Body of pancreas (tissue), 4 donors: ENCODE results near the gene TNNI2. TPM values are rescaled to one million over a fixed set of nuclear protein-coding genes. Genes with fewer than 3 reads are reported as not detected.

Experiments
- ATAC-seq: fragments of 150-250 bp; one replicate; pipeline ENCODE4 v1.9.1; 2016
- DNase-seq, 4 donors: peaks; one replicate each; pipeline ENCODE4 v3.0.0-alpha.2; 2019
- H3K27ac ChIP-seq, 4 donors: fragments of 200-600 bp; sonication (generic); 1 replicate in 3 of 4; 2 replicates in 1 of 4; pipeline versions ENCODE4 v1.5.1 to v1.6.1; 2016 to 2019; ENCODE audit warnings: mild to moderate bottlenecking in 1 of 4, mixed read lengths in 1 of 4, moderate library complexity in 1 of 4
- H3K27me3 ChIP-seq, 2 donors: fragments of 200-600 bp; sonication (generic); one replicate each; pipeline ENCODE4 v1.6.0; 2016; ENCODE audit warnings: mild to moderate bottlenecking in 1 of 2
- H3K36me3 ChIP-seq, 2 donors: fragments of 200-600 bp; sonication (generic); replicated peaks in 1 of 2; 2 replicates each; pipeline ENCODE4 v1.5.1; 2016; ENCODE audit warnings: low read depth in 2 of 2; ENCODE audit not compliant: insufficient read depth in 1 of 2
- H3K4me1 ChIP-seq: fragments of 200-600 bp; sonication (generic); one replicate; pipeline ENCODE4 v1.6.0; 2016
- H3K4me3 ChIP-seq, 2 donors: fragments of 200-600 bp; sonication (generic); 1 replicate in 1 of 2; 2 replicates in 1 of 2; pipeline ENCODE4 v1.5.1; 2016 to 2019
- H3K9me3 ChIP-seq, 3 donors: fragments of 200-600 bp; sonication (generic); 1 replicate in 2 of 3; 2 replicates in 1 of 3; pipeline ENCODE4 v1.5.1; 2016
- CTCF ChIP-seq, 7 experiments: fragments of 450-650 bp in 4 of 7; fragments of 200-600 bp in 3 of 7; sonication (generic) in 3 of 7; IDR thresholded peaks; one replicate each; pipeline ENCODE4 v1.5.1; 2016 to 2019; ENCODE audit warnings: antibody characterized with exemption in 7 of 7
- POLR2A ChIP-seq, 3 donors: fragments of 450-650 bp; IDR thresholded peaks; one replicate each; pipeline ENCODE4 v1.6.1; 2016; ENCODE audit warnings: antibody characterized with exemption in 3 of 3, mild to moderate bottlenecking in 2 of 3
- WGBS, 2 donors: methylation state at CpG; one replicate each; pipeline ENCODE4 v1.1.5; 2017; 5-methylcytosine and 5-hydroxymethylcytosine counted together
- intact Hi-C: fragments of 100-400 bp; cut with DNase I; formaldehyde crosslinking; loops from one replicate; pipeline ENCODE4 v1.15.1; 2023
- total RNA-seq, 2 donors: library from RNA; depleted of rRNA; stranded (reverse); fragments of >200 nt; gene quantifications; one replicate each; pipeline ENCODE4 v1.1.0, GENCODE V29; 2016

The TNNI2 gene
- total RNA-seq, 2 donors from 2014 or later = 3.4 to 3.6 TPM

GRCh38 chr11:1824221-1825038 is 14.4 kb upstream of the TNNI2 start:
- intact Hi-C loops = loop anchor here (5.0 kb wide), 3 partner anchors 53 to 127 kb away; partner anchors contain the start of gene KRTAP5-6
- peaks cover 45% of the 10 kb centered on the region for H3K4me1 ChIP-seq
- H3K36me3 ChIP-seq = no peaks in the 10 kb centered on the region
- 69 to 86% methylated on average over 8 to 22 of the region's 23 CpGs for WGBS, 2 donors
- no peaks in the 10 kb centered on the region for H3K27me3 ChIP-seq
- DNase-seq (no peak), ATAC-seq (no peak)
- no peak for TF ChIP-seq POLR2A (IDR thresholded peaks at IDR 0.05)
- no peak for TF ChIP-seq CTCF (IDR thresholded peaks at IDR 0.05)
- H3K9me3 ChIP-seq = no peaks in the 10 kb centered on the region
- no peak overlapping the region for H3K4me3 ChIP-seq
- no peak overlapping the region for H3K27ac ChIP-seq

GRCh38 chr11:1825039-1825740 is 13.6 kb upstream of the TNNI2 start:
- WGBS, 2 donors = 30 to 33% methylated on average over 9 to 21 of the region's 26 CpGs

GRCh38 chr11:1825785-1826451 is 12.9 kb upstream of the TNNI2 start:
- ATAC-seq = no peak
- intact Hi-C loops = loop anchor here (5.0 kb wide), 1 partner anchor 51 kb away; no protein-coding TSS in a partner anchor
- 91 to 94% methylated on average over 21 to 32 of the region's 33 CpGs for WGBS, 2 donors
- DNase-seq = no peak
- Histone ChIP-seq H3K27ac (peak overlapping the region; percentile 37 to 84 (median 74)), H3K9me3 (no peaks in the 10 kb centered on the region), H3K4me3 (no peak overlapping the region), H3K36me3 (no peaks in the 10 kb centered on the region), H3K4me1 (peaks cover 60% of the 10 kb centered on the region), H3K27me3 (no peaks in the 10 kb centered on the region)
- TF ChIP-seq POLR2A (IDR thresholded peaks at IDR 0.05) (no peak), CTCF (IDR thresholded peaks at IDR 0.05) (no peak)

More at GRCh38 chr11:1825039-1825740, 13.6 kb upstream of the TNNI2 start:
- H3K36me3 ChIP-seq = no peaks in the 10 kb centered on the region
- ATAC-seq (peak; percentile 49), DNase-seq (peak; percentile 72 to 80 (median 75))
- H3K9me3 ChIP-seq = no peaks in the 10 kb centered on the region
- no peaks in the 10 kb centered on the region for H3K27me3 ChIP-seq
- H3K4me1 ChIP-seq = peaks cover 53% of the 10 kb centered on the region
- no peak overlapping the region for H3K4me3 ChIP-seq
- no peak overlapping the region for H3K27ac ChIP-seq
- TF ChIP-seq POLR2A (IDR thresholded peaks at IDR 0.05) = no peak
- TF ChIP-seq CTCF (IDR thresholded peaks at IDR 0.05) = peak; percentile 55 to 76 (median 62)
- intact Hi-C loops = loop anchor here (5.0 kb wide), 1 partner anchor 52 kb away; no protein-coding TSS in a partner anchor

GRCh38 chr11:1826552-1827094 is 12.2 kb upstream of the TNNI2 start:
- Histone ChIP-seq H3K9me3 (no peaks in the 10 kb centered on the region), H3K4me3 (no peak overlapping the region), H3K27ac (peak overlapping the region; percentile 37 to 84 (median 74)), H3K4me1 (peaks cover 67% of the 10 kb centered on the region), H3K36me3 (no peaks in the 10 kb centered on the region), H3K27me3 (no peaks in the 10 kb centered on the region)
- ATAC-seq (peak; percentile 6), DNase-seq (peak; percentile 56 to 65 (median 60))
- no peak for TF ChIP-seq POLR2A (IDR thresholded peaks at IDR 0.05)
- TF ChIP-seq CTCF (IDR thresholded peaks at IDR 0.05) = no peak
- 70% methylated on average over 14 of the region's 15 CpGs; no CpG with 5 or more reads in 1 of the 2 donors for WGBS, 2 donors
- intact Hi-C loops = loop anchor here (5.0 kb wide), 1 partner anchor 51 kb away; no protein-coding TSS in a partner anchor
